ENCODE results near the gene KLF15.

Gene KLF15

DNA sequence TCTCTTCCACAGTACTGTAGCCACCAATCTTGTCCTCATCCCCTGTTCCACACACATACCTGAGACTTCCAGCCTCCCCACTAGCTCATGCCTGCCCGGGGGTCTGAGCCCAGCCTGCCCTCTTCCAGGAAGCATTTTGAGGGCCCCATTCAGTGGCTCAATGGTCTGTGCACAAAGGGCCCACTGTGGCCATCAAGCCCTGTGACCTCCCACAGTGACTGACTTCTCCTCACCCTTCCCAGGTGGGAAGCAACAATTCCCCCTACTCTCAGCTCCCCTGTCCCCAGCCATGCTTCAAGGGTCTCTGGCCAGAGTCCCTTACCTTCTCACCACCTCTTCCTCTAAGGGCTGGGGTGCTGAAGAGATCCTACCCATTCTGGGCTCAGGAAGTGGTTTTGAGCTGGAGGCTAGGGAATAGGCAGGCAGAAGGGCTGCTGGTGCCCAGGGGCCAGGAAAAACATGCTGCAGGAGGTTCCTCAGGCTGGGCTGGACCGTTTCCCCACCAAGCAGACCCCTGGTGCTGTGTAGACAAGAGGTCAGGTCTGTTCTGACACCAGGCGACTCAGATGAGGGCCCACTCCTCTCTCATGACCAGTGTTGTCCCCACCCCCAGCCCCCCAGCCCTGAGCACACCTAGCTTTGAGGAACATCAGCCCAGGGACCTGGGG is 3.0 kb upstream of the KLF15 start:
- H3K4me3 Mint-ChIP-seq: no peak overlapping the region
- peaks cover 14% of the 10 kb centered on the region for H3K4me1 Mint-ChIP-seq (ENCODE audit: low read depth)
- no peak overlapping the region for H3K27ac Mint-ChIP-seq
- H3K36me3 Mint-ChIP-seq (ENCODE audit: low read depth): no peaks in the 10 kb centered on the region
- peaks cover 52% of the 10 kb centered on the region for H3K27me3 Mint-ChIP-seq
- H3K9me3 Mint-ChIP-seq: no peaks in the 10 kb centered on the region

DNA sequence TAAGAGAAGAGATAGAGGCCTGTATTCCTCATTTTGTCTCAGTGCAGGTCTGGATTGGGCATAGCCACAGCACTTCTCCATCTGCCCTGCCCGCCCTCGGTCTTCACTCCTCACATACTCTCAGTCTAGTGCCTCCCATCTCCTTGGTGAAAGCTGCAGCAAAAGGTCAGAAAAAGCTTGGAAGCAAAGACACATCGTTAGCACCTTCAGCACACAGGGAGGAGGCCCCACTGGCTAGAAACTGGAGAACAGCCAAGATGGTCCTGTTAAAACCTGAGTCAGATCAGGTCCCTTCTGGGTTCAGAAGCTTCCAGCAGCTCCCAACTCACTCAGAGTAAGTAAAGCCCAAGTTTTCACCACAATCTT is 1.6 kb upstream of the KLF15 start:
- Mint-ChIP-seq H3K27ac (no peak overlapping the region), H3K4me1 (ENCODE audit: low read depth) (peaks cover 14% of the 10 kb centered on the region), H3K27me3 (peaks cover 47% of the 10 kb centered on the region), H3K4me3 (no peak overlapping the region), H3K36me3 (ENCODE audit: low read depth) (no peaks in the 10 kb centered on the region), H3K9me3 (no peaks in the 10 kb centered on the region)

DNA sequence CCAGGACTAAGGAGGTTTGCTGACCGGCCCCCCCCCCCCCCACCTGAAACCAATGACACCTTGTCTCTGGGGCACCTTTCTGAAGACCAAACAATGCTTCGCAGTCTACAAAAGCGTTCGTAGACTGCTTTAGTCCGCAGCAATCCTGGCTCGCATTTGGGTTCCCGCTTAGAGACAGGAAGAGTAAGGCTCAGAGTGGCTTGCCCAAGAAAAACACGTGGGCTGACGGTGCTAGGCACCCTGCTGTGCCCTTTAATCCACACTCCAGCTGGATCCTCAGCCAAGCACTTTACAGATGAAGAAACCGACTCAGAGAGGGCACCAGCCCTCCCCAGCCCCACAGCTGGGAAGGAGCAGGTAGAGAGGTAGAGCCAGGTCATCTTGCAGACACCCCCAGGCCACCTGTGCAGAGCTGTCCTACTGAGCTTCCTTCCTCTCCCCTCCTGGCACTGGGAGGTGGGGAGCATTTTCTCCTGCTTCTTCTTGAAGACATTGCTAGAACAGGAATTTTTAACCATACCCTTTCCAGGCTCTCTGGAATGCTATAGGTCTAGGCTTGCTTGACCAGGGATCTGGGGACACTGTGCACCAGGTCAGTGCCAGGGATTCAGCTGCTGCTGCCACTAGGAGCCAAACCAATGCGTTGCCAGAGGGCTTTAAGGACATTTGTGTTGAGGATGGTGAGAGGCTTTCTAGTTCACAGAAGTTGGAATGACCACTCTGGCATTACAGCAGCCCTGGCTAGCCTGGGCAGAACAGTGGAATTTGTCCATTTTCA is 1.0 kb upstream of the KLF15 start:
- H3K4me1 Mint-ChIP-seq (ENCODE audit: low read depth): peaks cover 14% of the 10 kb centered on the region
- H3K27ac Mint-ChIP-seq: no peak overlapping the region
- peaks cover 46% of the 10 kb centered on the region for H3K27me3 Mint-ChIP-seq
- no peaks in the 10 kb centered on the region for H3K36me3 Mint-ChIP-seq (ENCODE audit: low read depth)
- H3K9me3 Mint-ChIP-seq: no peaks in the 10 kb centered on the region
- peak overlapping the region; percentile 81 for H3K4me3 Mint-ChIP-seq

DNA sequence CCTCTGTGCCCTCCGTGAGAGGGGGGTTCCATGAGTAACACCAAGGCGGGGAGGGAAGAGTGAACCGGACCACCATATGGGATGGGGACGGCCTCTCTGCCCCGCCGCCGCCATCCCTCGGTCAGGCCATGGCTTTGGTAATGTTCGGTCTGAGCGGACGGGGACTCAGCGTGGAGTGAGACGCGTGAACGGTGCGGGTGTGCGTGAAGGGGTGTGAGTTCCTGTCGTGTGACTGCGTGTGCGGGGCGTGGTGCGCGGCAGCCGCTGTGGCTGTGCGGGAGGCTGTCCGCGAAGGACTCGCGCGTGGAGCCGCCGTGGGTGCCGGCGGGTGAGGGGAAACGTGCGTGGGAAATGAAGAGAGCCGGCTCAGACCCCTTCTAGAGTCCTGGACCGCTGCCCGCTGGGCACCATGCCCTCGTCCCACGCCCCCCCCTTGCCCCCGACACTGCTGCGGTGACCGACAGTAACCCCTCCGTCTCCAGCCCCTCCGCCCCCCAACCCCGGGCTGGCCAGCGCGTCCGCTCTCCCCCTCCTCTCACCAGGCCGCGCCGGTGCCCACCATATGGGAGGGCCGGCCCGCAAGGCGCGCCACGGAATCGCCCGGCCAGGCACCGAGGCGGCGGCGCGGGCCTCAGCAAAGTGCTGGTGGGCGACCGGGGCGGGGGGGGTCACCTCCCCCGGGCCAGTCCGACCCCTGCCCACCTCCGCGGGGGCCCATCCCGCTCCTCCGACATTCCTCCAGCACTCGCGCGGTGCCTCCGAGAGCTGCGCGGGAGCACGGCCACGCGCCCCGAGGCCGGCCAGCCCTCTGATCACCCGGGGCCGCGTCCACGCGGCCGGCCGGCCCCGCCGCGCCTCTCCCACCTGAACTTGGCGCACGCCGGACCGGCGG is 589 bp downstream of the KLF15 start:
- peaks cover 14% of the 10 kb centered on the region for H3K4me1 Mint-ChIP-seq (ENCODE audit: low read depth)
- H3K4me3 Mint-ChIP-seq: peak overlapping the region; percentile 68
- H3K36me3 Mint-ChIP-seq (ENCODE audit: low read depth): no peaks in the 10 kb centered on the region
- H3K27ac Mint-ChIP-seq: no peak overlapping the region
- peaks cover 39% of the 10 kb centered on the region for H3K27me3 Mint-ChIP-seq
- no peaks in the 10 kb centered on the region for H3K9me3 Mint-ChIP-seq

DNA sequence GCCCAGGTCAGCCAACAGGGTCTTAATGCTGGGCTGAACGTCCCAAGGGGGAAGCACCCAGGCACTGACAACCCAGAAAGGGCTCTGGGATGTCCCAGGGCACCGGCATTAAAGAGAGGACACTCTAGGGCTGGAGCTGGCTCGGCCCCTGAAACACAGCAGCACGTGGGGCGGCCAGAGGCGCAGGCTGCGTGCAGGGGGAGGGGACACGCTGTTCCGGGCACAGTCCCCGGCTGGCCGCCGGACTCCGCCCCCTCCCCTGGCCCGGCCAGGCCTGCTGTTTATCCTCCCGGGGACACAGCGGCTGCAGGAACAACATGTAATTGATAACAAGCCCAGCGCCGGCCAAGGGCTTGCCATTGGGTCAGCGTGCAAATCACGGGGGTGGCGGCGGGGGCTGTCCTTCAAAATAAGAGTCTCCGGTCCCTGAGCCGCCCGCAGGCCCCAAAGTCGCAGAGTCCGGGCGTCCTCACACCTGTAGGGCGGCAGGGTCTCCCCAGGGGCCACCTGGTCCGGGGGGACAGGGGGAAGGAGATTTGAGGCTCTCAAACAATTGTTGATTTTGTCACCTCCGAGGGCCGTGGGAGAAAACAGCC is 1.3 kb downstream of the KLF15 start:
- H3K4me1 Mint-ChIP-seq (ENCODE audit: low read depth): peaks cover 14% of the 10 kb centered on the region
- H3K27ac Mint-ChIP-seq: no peak overlapping the region

DNA sequence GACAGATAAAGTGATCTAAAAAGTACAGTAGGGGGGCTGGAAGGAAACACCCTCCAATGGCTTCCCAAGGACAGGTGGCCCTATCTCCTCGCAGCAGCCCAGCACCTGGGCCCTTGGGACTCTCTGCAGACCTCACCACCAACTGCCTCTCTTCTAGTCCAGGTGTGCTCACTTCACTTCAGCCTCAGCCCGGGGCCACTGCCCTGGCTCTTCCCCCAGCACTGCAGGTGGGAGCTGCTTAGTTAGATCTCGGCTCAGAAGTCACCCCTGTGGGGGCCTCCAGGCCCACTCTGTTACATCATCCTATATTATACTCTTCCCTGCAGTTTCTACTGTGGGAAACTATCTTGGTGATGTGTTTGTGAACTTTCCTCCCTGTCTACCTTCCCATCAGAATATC is 2.0 kb downstream of the KLF15 start:
- H3K36me3 Mint-ChIP-seq (ENCODE audit: low read depth): no peaks in the 10 kb centered on the region
- no peak overlapping the region for H3K4me3 Mint-ChIP-seq
- H3K4me1 Mint-ChIP-seq (ENCODE audit: low read depth): peaks cover 14% of the 10 kb centered on the region
- H3K27ac Mint-ChIP-seq: no peak overlapping the region
- H3K27me3 Mint-ChIP-seq: peaks cover 33% of the 10 kb centered on the region
- no peaks in the 10 kb centered on the region for H3K9me3 Mint-ChIP-seq

More for the DNA sequence above, 1.3 kb downstream of the KLF15 start:
- H3K27me3 Mint-ChIP-seq: peaks cover 35% of the 10 kb centered on the region
- no peaks in the 10 kb centered on the region for H3K36me3 Mint-ChIP-seq (ENCODE audit: low read depth)
- H3K4me3 Mint-ChIP-seq: peak overlapping the region; percentile 68
- no peaks in the 10 kb centered on the region for H3K9me3 Mint-ChIP-seq

DNA sequence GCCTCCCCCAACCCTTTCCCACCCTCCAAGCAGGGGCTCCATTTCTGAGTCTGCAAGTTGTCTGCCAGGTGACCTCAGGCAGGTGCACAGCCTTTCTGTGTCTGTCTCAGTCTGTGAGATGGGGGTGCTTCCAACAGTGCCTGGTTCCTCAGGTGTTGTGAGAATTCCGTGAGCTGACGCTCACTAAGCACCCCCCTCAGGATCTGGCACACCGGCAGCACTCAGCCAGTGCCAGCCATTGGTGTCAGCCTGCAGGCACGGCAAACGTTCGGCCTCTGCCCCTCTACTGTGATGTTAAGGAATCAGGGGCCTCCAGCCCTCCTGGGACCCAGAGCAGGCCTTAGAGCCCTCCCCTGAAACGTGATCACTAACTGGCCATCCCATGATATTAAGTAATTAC is 2.4 kb downstream of the KLF15 start:
- Mint-ChIP-seq H3K9me3 (no peaks in the 10 kb centered on the region), H3K36me3 (ENCODE audit: low read depth) (no peaks in the 10 kb centered on the region), H3K27me3 (peaks cover 28% of the 10 kb centered on the region), H3K4me1 (ENCODE audit: low read depth) (peaks cover 14% of the 10 kb centered on the region), H3K4me3 (no peak overlapping the region), H3K27ac (no peak overlapping the region)

DNA sequence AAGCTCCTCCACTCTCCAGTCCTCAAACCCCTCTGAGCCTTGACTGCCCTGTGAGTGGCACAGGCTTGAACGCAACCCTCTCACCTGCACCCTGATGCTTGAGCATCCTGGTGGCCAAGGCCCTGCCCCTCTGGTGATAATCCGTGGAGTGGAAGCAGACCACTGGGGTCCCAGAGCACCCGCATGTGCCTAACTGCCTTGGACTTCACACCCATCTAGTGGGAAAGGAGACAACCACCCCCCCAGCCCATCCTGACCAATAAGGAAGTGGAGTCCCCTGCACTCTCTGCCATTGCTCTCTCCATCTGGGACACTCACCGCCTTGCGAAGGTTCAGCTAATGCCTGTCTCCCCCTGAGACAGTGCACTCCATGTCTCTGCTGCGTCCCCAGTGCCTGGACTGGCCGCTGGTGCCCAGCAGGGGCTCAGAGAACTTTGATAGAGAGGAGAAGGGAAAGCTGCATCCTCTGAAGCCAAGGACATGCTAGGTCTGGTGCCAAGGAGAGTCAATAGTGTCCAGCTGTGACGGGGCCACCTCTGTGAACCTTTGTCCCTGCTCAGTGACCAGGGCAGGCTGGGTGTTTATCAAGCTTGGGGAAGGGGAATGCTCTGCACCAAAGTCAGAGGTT is 3.4 kb downstream of the KLF15 start:
- Mint-ChIP-seq H3K36me3 (ENCODE audit: low read depth) (no peaks in the 10 kb centered on the region), H3K27me3 (peaks cover 20% of the 10 kb centered on the region), H3K9me3 (no peaks in the 10 kb centered on the region), H3K4me1 (ENCODE audit: low read depth) (peaks cover 14% of the 10 kb centered on the region), H3K27ac (no peak overlapping the region), H3K4me3 (no peak overlapping the region)

DNA sequence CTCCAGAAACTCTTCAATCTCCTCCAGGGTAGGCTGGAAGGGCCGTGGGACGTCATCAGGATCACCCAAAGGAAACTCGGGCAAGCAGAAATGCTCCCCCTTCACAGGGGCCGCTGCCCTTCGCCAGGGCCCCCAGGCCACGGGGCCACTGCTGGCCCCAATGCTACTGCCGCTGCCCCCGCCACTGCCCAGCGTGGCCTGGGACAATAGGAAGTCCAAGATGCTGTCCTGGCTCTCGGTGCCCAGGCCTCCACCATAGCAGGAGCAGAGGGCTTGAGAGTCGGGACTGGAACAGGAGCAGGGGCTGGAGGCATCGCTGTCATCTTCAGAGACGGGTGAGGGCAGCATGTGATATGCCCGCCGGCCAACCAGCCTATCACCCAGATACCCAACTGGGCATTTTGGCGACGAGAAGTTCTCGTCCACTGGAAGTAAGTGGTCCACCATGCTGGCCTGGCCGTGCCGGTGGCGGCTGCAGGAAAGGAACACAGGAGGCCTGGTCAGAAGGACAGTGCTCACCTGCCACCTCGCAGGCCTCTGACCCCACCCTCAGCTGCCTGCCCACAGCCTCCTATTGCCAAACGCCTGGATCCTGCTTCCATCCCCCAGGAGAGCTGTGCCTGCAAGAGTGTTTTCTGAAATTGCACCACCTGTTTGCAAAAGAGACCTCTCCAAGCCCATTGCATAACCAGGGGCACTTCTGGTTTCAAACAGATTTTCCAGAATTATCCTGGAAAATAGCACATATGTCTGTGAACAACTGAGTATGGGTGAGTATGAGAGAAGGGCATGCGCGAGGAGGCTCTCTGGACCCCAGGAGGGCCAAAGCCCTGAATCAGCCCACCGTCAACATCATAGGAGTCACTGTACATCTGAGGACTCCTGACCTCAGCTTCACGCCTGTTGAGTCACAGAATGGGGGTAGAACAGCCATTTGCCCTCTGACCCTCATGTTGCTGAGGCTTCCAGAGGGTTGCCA is 4.4 kb downstream of the KLF15 start:
- Mint-ChIP-seq H3K9me3 (no peaks in the 10 kb centered on the region), H3K4me3 (no peak overlapping the region)

DNA sequence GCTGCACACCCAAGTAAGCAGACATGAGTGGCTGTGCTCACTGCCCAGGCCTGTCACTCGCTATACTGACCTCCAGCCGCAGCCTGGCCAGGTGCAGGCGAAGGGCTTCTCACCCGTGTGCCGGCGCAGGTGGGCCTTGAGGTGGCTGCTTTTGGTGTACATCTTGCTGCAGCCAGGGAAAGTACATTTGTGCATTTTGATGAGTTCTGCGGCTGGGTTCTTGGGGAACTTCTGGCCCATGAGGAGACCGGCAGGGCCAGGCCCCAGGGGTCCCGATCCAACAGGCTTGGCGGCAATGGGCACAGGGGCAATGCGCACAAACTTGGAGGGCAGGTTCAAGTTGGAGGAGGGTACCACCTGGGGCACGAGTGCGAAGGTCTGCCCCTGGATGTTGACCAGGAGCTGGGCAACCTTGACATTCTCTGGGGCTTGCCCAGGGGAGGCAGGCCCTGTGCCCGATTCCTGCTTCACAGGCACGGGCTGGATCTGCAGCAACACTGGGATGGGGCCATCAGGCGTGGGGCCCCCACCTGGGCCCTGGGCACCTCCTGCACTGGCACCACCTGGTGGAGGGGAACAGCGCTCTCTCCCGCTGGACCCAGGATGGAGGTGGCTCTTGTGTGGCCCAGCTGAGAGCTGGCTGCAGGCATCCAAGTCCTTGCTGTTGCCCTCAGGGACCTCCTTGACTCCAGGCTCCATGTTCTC is 5.3 kb downstream of the KLF15 start:
- H3K27ac Mint-ChIP-seq: no peak overlapping the region
- no peaks in the 10 kb centered on the region for H3K9me3 Mint-ChIP-seq
- no peak overlapping the region for H3K4me3 Mint-ChIP-seq
- H3K27me3 Mint-ChIP-seq: peaks cover 11% of the 10 kb centered on the region
- H3K36me3 Mint-ChIP-seq (ENCODE audit: low read depth): no peaks in the 10 kb centered on the region
- H3K4me1 Mint-ChIP-seq (ENCODE audit: low read depth): peaks cover 5% of the 10 kb centered on the region

More for the DNA sequence above, 4.4 kb downstream of the KLF15 start:
- H3K27ac Mint-ChIP-seq: no peak overlapping the region
- no peaks in the 10 kb centered on the region for H3K36me3 Mint-ChIP-seq (ENCODE audit: low read depth)
- H3K4me1 Mint-ChIP-seq (ENCODE audit: low read depth): peaks cover 9% of the 10 kb centered on the region
- H3K27me3 Mint-ChIP-seq: peaks cover 11% of the 10 kb centered on the region

DNA sequence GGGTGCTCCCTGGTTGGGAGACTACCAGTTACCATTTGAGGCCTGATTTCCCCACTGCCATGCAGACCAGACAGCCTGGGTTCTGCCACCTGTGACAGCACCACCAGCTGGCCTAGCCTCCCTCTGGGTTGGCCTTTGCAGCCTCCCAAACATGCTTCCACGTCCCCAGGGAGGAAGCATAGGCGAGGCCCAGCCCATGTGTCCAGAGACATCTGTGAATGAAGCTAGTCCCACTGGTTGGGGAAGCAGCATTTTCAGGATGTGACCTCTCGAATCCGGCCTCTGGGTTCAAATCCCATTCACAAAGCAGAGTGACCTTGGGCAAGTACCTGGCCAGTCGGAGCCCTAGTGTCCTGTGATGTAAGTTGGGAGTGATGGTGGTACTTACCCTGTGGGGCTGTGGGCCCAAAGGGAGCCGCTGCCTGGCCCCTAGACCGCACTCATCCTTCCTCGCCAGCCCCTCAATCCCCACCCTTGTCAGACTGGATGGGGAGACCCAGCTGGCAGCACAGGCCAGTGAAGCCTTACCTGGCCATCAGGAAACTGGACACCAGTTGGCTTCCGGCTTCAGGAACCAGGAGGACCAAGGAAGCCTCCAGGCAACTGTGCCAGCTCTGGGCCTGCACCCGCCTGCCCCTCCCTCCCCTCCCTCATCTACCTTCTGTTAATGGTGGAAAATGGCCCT is 6.0 kb downstream of the KLF15 start:
- H3K4me3 Mint-ChIP-seq: no peak overlapping the region
- no peaks in the 10 kb centered on the region for H3K9me3 Mint-ChIP-seq
- peaks cover 2% of the 10 kb centered on the region for H3K4me1 Mint-ChIP-seq (ENCODE audit: low read depth)
- no peaks in the 10 kb centered on the region for H3K36me3 Mint-ChIP-seq (ENCODE audit: low read depth)
- peaks cover 8% of the 10 kb centered on the region for H3K27me3 Mint-ChIP-seq
- H3K27ac Mint-ChIP-seq: no peak overlapping the region

DNA sequence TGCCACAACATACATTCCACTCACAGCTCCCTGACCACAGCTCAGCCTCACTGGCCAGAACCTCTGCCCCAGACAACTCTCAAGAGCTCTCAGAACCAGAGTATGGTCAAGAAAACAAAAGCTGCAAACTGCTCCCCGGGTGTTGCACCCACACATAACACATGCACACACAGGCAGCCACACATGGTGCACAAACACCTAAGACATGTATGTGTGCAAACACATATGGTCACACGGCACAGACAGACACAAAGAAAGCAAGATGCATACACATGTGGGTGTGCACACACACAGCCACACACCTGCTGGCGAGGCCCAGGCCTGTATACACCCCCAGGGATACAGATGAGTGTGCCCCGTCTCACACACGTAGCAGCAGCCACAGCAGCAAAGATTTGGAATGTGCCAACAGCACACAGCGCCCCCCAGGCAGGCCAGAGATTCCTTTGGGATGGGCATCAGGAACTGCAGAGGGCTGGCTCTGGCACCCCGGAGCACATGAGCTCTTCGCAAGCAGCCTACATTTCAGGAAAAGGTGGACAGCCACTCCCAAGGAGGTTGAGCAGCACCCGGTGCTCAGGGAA is 6.6 kb downstream of the KLF15 start:
- Mint-ChIP-seq H3K27me3 (peaks cover 5% of the 10 kb centered on the region), H3K9me3 (no peaks in the 10 kb centered on the region), H3K4me1 (ENCODE audit: low read depth) (no peaks in the 10 kb centered on the region), H3K36me3 (ENCODE audit: low read depth) (no peaks in the 10 kb centered on the region), H3K4me3 (no peak overlapping the region), H3K27ac (no peak overlapping the region)
